Measurements from ENCODE around the gene STAT3.
"Not testable (repeated sequence)": the region's sequence is repeated elsewhere in the genome, so short reads cannot be mapped to it uniquely, and the experiment has no call there.

Gene STAT3

GRCh38 chr17:42378959-42379594 is 9.2 kb downstream of the STAT3 start:
- H3K36me3 ChIP-seq (ENCODE audit: insufficient read depth, low read length): no peaks in the 10 kb centered on the region
- no peak overlapping the region for H3K9ac ChIP-seq (ENCODE audit: low read depth, low read length)
- peaks cover 22% of the 10 kb centered on the region for H3K4me1 ChIP-seq (ENCODE audit: insufficient read depth, low read length)
- no peaks in the 10 kb centered on the region for H3K9me3 ChIP-seq (ENCODE audit: control insufficient read depth, insufficient read depth, low read length)

GRCh38 chr17:42378359-42378958 is 9.8 kb downstream of the STAT3 start:
- H3K9ac ChIP-seq (ENCODE audit: low read depth, low read length): no peak overlapping the region
- no peaks in the 10 kb centered on the region for H3K36me3 ChIP-seq (ENCODE audit: insufficient read depth, low read length)
- H3K9me3 ChIP-seq (ENCODE audit: control insufficient read depth, insufficient read depth, low read length): no peaks in the 10 kb centered on the region
- peaks cover 22% of the 10 kb centered on the region for H3K4me1 ChIP-seq (ENCODE audit: insufficient read depth, low read length)

- peaks cover 13% of the 10 kb centered on the region for H3K4me1 ChIP-seq (ENCODE audit: insufficient read depth, low read length)
- H3K36me3 ChIP-seq (ENCODE audit: insufficient read depth, low read length): no peaks in the 10 kb centered on the region
- no peak overlapping the region for H3K9ac ChIP-seq (ENCODE audit: low read depth, low read length)
These were observed 14.3 kb downstream of the STAT3 start for GRCh38 chr17:42373896-42374295.

GRCh38 chr17:42372142-42372541 is 16.1 kb downstream of the STAT3 start:
- no peaks in the 10 kb centered on the region for H3K9me3 ChIP-seq (ENCODE audit: control insufficient read depth, insufficient read depth, low read length)
- H3K36me3 ChIP-seq (ENCODE audit: insufficient read depth, low read length): no peaks in the 10 kb centered on the region
- peaks cover 18% of the 10 kb centered on the region for H3K4me1 ChIP-seq (ENCODE audit: insufficient read depth, low read length)
- H3K9ac ChIP-seq (ENCODE audit: low read depth, low read length): no peak overlapping the region

More at GRCh38 chr17:42373896-42374295, 14.3 kb downstream of the STAT3 start:
- no peaks in the 10 kb centered on the region for H3K9me3 ChIP-seq (ENCODE audit: control insufficient read depth, insufficient read depth, low read length)

GRCh38 chr17:42368797-42369561 is 19.3 kb downstream of the STAT3 start:
- H3K9ac ChIP-seq (ENCODE audit: low read depth, low read length); H3K9me3 ChIP-seq (ENCODE audit: control insufficient read depth, insufficient read depth, low read length); H3K4me1 ChIP-seq (ENCODE audit: insufficient read depth, low read length); H3K36me3 ChIP-seq (ENCODE audit: insufficient read depth, low read length): not testable (repeated sequence)

GRCh38 chr17:42368310-42368709 is 19.9 kb downstream of the STAT3 start:
- not testable (repeated sequence) for H3K9me3 ChIP-seq (ENCODE audit: control insufficient read depth, insufficient read depth, low read length); H3K4me1 ChIP-seq (ENCODE audit: insufficient read depth, low read length); H3K9ac ChIP-seq (ENCODE audit: low read depth, low read length); H3K36me3 ChIP-seq (ENCODE audit: insufficient read depth, low read length)

GRCh38 chr17:42366176-42367023 is 21.8 kb downstream of the STAT3 start:
- H3K9me3 ChIP-seq (ENCODE audit: control insufficient read depth, insufficient read depth, low read length); H3K9ac ChIP-seq (ENCODE audit: low read depth, low read length); H3K36me3 ChIP-seq (ENCODE audit: insufficient read depth, low read length): not testable (repeated sequence)
- peaks cover 27% of the 10 kb centered on the region for H3K4me1 ChIP-seq (ENCODE audit: insufficient read depth, low read length)

- H3K9ac ChIP-seq (ENCODE audit: low read depth, low read length): no peak overlapping the region
- H3K9me3 ChIP-seq (ENCODE audit: control insufficient read depth, insufficient read depth, low read length): no peaks in the 10 kb centered on the region
- no peaks in the 10 kb centered on the region for H3K36me3 ChIP-seq (ENCODE audit: insufficient read depth, low read length)
- peaks cover 28% of the 10 kb centered on the region for H3K4me1 ChIP-seq (ENCODE audit: insufficient read depth, low read length)
These were observed 23.1 kb downstream of the STAT3 start for GRCh38 chr17:42365136-42365535.

- H3K4me1 ChIP-seq (ENCODE audit: insufficient read depth, low read length): peaks cover 28% of the 10 kb centered on the region
- H3K36me3 ChIP-seq (ENCODE audit: insufficient read depth, low read length): no peaks in the 10 kb centered on the region
- H3K9ac ChIP-seq (ENCODE audit: low read depth, low read length): no peak overlapping the region
These were observed 24.3 kb downstream of the STAT3 start for GRCh38 chr17:42363767-42364585.

GRCh38 chr17:42363231-42363630 is 25.0 kb downstream of the STAT3 start:
- Histone ChIP-seq H3K4me1 (ENCODE audit: insufficient read depth, low read length) (peaks cover 28% of the 10 kb centered on the region), H3K9ac (ENCODE audit: low read depth, low read length) (no peak overlapping the region), H3K9me3 (ENCODE audit: control insufficient read depth, insufficient read depth, low read length) (no peaks in the 10 kb centered on the region), H3K36me3 (ENCODE audit: insufficient read depth, low read length) (no peaks in the 10 kb centered on the region)

More at GRCh38 chr17:42363767-42364585, 24.3 kb downstream of the STAT3 start:
- no peaks in the 10 kb centered on the region for H3K9me3 ChIP-seq (ENCODE audit: control insufficient read depth, insufficient read depth, low read length)

GRCh38 chr17:42362245-42362961 is 25.8 kb downstream of the STAT3 start:
- peaks cover 22% of the 10 kb centered on the region for H3K4me1 ChIP-seq (ENCODE audit: insufficient read depth, low read length)
- no peak overlapping the region for H3K9ac ChIP-seq (ENCODE audit: low read depth, low read length)
- H3K9me3 ChIP-seq (ENCODE audit: control insufficient read depth, insufficient read depth, low read length): no peaks in the 10 kb centered on the region
- no peaks in the 10 kb centered on the region for H3K36me3 ChIP-seq (ENCODE audit: insufficient read depth, low read length)

GRCh38 chr17:42361781-42362186 is 26.5 kb downstream of the STAT3 start:
- Histone ChIP-seq H3K9me3 (ENCODE audit: control insufficient read depth, insufficient read depth, low read length) (no peaks in the 10 kb centered on the region), H3K4me1 (ENCODE audit: insufficient read depth, low read length) (peaks cover 19% of the 10 kb centered on the region), H3K36me3 (ENCODE audit: insufficient read depth, low read length) (no peaks in the 10 kb centered on the region), H3K9ac (ENCODE audit: low read depth, low read length) (no peak overlapping the region)

- peaks cover 19% of the 10 kb centered on the region for H3K4me1 ChIP-seq (ENCODE audit: insufficient read depth, low read length)
- not testable (repeated sequence) for H3K36me3 ChIP-seq (ENCODE audit: insufficient read depth, low read length); H3K9me3 ChIP-seq (ENCODE audit: control insufficient read depth, insufficient read depth, low read length); H3K9ac ChIP-seq (ENCODE audit: low read depth, low read length)
These were observed 27.9 kb downstream of the STAT3 start for GRCh38 chr17:42360388-42360787.
